GM18499 (cell line): ENCODE measurements around the gene SFTPB.
"Not testable (repeated sequence)": the region's sequence is repeated elsewhere in the genome, so short reads cannot be mapped to it uniquely, and the experiment has no call there.

Experiments
- ATAC-seq: cut with Tn5 transposase; IDR thresholded peaks from one replicate; pipeline ENCODE4 v1.9.1; 2021; ENCODE audit warnings: moderate number of reproducible peaks; ENCODE audit not compliant: insufficient read depth, unreplicated experiment

SFTPB gene

GRCh38 chr2:85660725-85661124, 7.3 kb downstream of the SFTPB start:
- no peak for ATAC-seq

DNA sequence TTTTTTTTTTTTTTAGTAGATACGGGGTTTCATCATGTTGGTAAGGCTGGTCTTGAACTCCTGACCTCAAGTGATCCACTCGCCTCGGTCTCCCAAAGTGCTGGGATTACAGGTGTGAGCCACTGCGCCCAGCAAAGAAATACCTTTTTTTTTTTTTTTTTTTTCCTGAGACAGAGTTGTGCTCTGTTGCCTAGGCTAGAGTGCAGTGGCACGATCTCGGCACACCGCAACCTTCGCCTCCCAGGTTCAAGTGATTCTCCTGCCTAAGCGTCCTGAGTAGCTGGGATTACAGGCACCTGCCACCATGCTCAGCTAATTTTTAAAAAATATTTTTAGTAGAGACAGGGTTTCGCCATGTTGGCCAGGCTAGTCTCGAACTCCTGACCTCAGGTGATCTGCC, 7.7 kb downstream of the SFTPB start:
- ATAC-seq: not testable (repeated sequence)

DNA sequence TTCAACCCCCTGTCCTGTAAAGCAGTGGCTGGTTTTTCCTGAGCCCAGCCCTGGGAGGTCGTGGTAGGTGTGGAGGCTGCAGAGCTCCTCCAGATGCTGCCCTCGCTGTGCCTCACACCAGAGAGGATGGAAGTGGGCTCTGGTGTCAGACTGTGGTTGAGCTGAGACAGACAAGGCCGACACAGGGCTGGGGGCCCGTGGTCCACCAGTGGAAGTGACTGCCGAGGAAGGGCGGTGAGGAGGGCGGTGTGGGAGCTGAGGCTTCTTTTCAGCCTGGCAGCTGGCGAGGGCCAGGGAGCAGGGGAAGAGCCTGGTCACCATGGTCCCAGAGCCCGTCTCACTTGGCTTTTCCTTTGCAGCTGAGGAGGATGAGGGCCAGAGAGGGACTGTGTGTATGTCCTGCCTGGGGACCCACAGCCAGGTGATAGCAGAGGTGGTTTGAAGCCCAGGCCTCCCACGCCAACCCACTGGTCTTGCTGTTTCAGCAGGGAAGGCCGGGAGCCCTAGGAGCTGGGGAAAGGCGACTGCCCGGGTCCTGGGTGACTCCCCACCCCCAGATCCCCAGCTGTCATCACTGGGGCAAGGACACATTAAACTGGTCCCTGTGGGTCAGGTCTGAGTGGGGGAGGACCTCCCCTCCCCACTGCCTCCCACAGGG, 8.5 kb downstream of the SFTPB start:
- ATAC-seq: no peak

DNA sequence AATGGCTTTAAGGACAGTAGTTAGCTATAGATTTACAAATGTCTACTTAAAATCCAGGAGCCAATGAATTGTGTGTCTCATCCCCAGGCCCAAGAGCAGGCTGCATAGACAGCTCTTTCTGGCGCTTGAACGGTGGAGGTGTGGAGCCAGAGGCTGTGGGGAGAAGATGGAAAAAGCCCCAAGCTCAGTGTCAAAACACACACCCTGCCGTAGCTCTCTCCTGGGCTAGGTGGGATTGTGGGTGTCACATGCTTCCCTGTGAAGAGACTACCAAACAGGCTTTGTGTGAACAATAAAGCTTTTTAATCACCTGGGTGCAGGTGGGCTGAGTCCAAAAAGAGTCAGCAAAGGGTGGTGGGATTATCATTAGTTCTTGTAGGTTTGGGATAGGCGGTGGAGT, 10.6 kb downstream of the SFTPB start:
- ATAC-seq: not testable (repeated sequence)

- no peak for ATAC-seq
Observed at GRCh38 chr2:85656468-85656867, 11.5 kb downstream of the SFTPB start.

DNA sequence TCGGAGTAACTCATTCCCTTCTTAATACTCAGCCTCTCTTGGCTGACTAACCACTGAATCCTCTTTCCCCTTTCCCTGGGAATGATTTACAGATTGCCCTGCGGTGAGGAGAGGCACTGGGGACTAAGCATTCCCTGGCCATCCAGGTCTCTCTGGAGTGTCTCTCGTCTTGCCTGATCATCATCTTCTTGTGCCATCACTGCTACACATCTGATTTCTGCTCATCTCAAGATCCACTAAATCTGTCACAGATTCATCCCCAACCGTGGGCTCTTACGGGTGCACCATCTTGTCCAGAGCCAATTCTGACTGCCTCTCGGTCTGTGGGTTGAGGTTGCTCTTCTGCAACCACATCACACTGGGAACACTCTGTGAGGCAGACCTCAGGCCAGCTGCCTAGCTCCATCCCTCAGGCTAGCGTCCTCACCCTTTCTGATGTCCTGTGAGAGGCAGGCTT, 12.0 kb downstream of the SFTPB start:
- ATAC-seq: no peak

GRCh38 chr2:85653996-85654395, 14.0 kb downstream of the SFTPB start:
- ATAC-seq: no peak

DNA sequence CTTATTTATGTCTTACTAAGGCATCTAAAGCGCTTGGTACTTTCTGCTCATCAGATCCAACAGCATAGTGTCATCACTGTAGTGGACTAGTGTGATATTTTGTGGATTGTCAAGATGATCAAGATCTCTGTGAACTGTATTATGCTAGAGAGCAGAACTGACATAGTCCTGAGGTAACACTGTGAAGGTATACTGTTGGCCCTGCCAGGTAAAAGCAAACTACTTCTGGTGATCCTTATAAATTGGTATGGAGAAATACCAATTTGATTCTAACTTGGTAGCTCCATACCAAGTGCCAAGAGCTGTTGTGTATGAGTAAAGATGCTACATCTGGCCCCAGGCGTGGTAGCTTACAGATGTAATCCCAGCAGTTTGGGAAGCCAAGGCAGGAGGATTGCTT, 15.9 kb downstream of the SFTPB start:
- ATAC-seq: no peak

- no peak for ATAC-seq
Observed at GRCh38 chr2:85651097-85651496, 16.9 kb downstream of the SFTPB start.

DNA sequence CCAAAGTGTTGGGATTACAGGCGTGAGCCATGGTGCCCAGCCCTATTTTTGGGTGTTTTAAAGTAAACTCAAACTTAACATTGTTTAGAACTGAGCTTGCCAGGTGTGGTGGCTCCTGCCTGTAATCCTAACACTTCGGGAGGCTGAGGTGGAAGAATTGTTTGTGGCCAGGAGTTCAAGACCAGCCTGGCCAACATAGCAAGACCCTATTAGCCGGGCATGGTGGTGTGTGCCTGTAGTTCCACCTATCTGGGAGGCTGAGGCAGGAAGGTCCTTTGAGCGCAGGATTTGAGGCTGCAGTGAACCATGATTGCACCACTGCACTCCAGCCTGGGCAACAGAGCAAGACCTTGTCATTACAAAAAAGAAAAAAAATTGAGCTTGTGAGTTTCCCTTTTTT, 17.5 kb downstream of the SFTPB start:
- no peak for ATAC-seq

DNA sequence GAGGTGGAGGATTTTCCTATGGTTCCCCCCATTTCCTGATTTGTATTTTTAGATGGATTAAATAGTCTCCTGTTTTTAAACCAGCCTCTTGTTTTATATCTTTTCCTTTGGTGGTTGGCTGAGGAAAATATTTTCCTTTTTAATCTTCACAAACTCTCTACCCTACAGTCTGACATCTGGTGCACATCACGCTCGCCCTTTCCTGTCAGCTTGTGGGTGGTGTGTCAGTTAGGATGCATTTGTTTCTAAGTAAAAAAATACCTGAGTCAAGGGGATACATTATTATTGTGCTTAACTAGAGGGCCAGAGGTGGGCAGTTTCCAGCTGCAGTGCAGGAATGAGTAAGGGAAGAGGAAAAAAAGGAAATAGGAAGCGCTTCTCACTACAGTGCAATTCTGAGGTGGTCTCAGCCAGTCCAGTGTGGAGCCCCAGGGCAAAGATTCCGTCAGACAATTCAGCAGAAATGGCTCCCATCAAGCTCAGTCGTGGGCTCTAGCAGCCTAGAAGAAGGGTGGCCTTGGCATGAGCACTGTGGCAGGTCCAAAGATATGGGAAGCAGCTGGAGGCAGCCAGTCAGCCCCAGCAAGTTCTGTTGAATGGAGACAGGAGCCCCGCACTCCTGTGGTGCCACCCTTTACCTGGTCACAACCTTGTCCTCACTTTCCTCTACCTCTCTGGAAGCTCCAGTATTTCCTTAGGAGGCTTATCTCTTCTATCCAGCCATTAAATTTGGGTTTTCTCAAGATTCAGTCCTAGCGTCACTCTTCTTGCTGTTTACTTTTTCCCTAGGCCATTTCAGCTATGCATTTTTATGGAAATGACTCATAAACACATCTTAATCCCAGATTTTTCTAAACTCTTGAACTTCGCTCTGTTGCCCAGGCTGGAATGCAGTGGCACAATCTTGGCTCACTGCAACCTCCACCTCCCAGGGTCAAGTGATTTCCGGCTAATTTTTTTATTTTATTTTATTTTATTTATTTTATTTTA, 18.5 kb downstream of the SFTPB start:
- no peak for ATAC-seq

- ATAC-seq: no peak
Observed at GRCh38 chr2:85648619-85649018, 19.4 kb downstream of the SFTPB start.

GRCh38 chr2:85647823-85648526, 20.0 kb downstream of the SFTPB start:
- ATAC-seq: peak; percentile 68

- no peak for ATAC-seq
Observed at GRCh38 chr2:85646166-85646565, 21.8 kb downstream of the SFTPB start.

- no peak for ATAC-seq
Observed at GRCh38 chr2:85644909-85645308, 23.1 kb downstream of the SFTPB start.

DNA sequence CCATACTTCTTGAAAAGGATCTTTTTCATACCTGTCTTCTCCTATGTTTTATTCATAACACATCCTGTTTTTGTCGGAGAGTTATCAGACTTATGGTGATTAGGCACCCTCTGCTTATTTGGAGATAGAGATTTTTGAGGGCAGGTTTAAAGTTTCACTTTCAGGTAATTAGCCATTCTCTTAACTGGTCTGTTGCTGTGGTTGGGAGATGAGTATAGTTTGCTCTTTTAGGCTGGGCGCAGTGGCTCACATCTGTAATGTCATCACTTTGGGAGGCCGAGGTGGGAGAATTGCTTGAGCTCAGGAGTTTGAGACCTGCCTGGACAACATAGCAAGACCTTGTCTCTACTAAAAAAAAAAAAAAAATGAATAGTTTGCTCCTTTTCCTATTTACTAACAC, 25.3 kb downstream of the SFTPB start:
- no peak for ATAC-seq

- ATAC-seq: no peak
Observed at GRCh38 chr2:85635636-85636035, 32.4 kb downstream of the SFTPB start.

DNA sequence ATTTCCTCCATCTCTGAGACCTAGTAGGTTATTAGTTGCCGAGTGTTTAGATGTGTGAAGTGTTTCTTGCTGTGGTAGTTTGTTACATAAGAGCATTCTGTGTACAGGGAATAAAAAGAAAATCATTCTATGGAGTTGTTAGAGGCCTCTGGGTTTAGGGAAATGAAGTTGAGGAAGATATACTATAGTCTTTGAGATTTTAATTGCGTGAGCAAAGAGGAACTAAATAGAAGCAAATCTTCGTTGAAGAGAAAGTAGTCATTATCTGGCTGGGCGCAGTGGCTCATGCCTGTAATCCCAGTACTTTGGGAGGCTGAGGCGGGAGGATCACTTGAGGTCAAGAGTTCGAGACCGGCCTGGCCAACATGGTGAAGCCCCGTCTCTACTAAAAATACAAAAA, 33.0 kb downstream of the SFTPB start:
- no peak for ATAC-seq

DNA sequence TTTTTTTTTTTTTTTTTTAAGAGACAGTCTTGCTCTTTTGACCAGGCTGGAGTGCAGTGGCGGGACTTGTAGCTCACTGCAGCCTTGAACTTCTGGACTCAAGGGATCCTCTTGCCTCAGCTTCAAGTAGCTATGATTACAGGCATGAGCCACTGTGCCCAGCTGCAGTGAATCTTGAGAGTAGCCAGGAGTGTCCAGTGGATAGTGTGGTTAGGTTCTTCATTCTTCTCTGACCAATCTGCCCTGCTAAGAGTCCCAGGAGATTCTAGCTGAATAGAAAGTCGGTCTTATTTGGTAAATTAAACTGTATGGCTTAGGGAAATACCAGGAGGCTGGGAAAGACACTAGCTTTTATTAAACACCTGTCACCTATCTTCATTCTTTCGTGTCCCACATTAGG, 36.7 kb downstream of the SFTPB start:
- no peak for ATAC-seq

- no peak for ATAC-seq
Observed at GRCh38 chr2:85628658-85629057, 39.3 kb downstream of the SFTPB start.

DNA sequence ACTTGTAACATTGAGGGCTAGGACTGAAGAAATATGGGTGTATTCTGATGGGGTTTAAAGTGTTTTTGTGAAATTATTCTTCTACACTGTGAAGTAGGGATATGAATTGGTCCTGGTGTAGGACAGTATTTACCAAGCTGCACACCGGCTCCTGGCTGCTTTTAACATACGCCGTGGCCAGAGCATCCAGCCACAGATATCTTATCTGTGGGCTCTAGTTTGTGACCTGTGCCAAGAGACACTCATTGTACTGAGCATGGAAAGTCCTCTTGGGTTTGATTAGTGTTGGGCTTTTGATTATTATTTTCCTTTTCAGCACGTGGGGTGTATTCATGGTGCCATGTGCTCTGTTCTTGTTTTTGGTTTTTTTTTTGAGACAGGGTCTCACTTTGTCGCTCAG, 44.0 kb downstream of the SFTPB start:
- ATAC-seq: no peak
